NCI-H187 treated with DMSO at 0.1 percent for 48 hours (cell line): ENCODE data around the gene AHRR.
"Not testable (repeated sequence)": the region's sequence is repeated elsewhere in the genome, so short reads cannot be mapped to it uniquely, and the experiment has no call there.

ENCODE experiments used
- DNase-seq: peaks from one replicate; lab custom pipeline; 2025; lab: John Stamatoyannopoulos, UW

Gene AHRR

DNA sequence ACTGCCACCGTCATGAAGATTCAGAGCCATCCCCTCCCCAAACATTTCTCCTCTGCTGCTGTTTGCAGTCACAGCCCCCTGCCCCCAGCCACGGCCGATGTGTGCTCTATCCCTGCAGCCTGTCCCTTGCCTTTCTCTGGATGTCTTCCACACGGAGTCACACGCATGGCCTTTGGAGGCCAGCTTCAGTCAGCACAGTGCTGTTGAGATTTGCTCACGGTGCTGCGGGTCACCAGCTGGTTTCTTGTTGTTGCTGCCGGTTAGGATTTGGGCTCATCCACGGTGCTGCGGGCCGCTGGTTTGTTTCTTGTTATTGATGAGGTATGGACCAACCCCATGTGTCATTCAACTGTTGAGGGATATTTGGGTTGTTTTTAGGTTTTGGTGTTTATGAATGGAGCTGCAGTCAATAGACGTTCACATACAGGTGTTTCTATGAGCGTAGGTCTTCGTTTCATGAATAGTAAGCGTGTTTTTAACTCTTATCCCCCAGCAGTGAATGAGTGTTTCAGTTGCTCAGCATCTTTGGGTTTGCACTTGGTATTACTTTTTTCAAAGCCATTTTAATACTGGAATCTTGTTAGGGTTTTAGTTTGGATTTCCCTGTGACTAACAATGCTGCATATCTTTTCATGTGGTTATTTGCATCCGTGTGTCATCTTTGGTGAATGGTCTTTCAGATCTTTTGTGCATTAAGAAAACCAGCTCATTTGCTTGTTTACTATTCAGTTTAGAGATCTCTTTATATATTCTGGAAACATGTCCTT, 57.6 kb downstream of the AHRR start:
- no peak for DNase-seq

DNA sequence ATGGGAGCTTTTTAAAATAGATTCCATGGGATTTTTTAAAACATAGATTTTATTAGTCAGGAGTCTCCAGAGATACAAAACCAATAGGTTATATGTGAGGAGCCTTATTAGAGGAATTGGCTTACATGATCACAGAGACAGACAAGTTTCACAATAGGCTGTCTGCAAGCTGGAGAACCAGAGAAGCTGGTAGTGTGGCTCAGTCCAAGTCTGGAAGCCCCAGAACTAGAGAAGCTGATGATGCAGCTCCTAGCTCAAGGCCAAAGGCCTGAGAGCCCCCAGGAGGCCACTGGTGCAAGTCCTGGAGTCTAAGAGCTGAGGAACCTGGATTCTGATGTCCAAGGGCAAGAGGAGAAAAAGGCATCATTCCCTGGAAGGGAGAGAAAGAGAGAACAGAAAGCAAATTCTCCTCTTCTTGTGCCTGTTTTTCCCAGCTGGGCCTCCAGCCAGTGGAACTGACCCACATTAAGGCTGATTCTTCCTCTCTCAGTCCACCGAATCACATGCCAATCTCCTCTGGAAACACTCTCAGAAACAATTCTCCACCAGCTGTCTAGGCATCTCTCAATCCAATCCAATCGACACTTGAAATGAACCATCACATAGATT, 59.3 kb downstream of the AHRR start:
- no peak for DNase-seq

DNA sequence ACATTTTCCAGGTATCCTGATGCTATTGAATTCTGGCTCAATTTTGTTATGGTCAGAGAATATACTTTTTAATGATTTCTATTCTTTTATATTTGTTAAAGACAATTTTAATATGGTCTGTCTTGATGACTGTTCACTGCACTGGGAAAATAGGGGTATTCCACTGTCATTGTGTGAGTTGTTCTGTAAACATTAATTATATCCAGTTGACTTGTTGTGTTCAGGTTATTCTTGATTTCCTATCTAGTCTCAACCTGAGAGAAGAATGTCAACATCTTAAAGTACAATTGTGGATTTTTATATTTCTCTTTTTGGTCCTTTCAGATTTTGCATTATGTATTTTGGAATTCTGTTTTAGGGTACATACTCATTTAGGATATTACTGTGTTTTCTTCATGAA, 61.6 kb downstream of the AHRR start:
- DNase-seq, result no peak

DNA sequence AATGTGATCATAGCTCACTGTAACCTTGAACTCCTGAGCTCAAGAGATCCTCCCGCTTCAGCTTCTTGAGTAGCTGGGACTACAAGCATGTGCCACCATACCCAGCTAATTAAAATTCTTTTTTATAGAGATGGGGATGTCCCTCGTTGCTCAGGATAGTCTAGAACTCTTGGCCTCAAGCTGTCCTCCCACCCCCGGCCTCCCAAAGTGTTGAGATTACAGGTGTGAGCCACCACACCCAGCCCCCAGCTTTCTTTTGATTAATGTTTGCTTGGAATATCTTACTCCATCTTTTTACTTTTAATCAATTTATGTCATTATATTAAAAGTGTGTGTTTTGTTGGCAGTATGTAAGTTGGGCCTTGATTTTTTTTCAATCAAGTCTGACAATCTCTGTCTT, 62.1 kb downstream of the AHRR start:
- DNase-seq, result no peak

DNA sequence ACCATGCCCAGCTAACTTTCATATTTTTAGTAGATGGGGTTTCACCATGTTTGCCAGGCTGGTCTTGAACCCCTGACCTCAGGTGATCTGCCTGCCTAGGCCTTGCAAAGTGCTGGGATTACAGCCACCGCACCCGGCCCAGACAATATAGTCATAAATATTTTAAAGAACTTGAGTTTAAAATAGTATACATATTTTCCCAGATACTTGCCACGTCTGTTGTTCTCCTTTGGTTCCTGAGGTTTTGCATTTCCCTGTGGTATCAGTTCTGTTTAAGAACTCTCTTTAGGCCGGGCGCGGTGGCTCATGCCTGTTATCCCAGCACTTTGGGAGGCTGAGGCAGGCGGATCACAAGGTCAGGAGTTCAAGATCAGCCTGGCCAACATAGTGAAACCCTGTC, 63.1 kb downstream of the AHRR start:
- not testable (repeated sequence) for DNase-seq

DNA sequence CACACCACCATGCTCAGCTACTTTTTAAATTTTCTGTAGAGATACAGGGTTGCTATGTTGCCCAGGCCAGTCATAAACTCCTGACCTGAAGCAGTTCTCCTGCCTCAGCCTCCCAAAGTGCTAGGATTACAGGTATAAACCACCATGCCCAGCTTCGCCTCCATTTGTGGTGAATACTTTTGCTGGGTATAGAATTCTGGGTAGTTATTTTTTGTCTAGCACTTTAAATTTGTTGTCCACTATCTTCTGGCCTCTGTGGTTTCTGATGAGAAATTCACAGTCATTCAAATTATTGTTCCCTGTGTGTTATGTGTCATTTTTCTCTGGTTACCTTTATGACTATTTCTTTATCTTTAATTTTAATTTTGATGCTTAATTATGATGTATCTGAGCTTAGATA, 63.8 kb downstream of the AHRR start:
- DNase-seq, result no peak

DNA sequence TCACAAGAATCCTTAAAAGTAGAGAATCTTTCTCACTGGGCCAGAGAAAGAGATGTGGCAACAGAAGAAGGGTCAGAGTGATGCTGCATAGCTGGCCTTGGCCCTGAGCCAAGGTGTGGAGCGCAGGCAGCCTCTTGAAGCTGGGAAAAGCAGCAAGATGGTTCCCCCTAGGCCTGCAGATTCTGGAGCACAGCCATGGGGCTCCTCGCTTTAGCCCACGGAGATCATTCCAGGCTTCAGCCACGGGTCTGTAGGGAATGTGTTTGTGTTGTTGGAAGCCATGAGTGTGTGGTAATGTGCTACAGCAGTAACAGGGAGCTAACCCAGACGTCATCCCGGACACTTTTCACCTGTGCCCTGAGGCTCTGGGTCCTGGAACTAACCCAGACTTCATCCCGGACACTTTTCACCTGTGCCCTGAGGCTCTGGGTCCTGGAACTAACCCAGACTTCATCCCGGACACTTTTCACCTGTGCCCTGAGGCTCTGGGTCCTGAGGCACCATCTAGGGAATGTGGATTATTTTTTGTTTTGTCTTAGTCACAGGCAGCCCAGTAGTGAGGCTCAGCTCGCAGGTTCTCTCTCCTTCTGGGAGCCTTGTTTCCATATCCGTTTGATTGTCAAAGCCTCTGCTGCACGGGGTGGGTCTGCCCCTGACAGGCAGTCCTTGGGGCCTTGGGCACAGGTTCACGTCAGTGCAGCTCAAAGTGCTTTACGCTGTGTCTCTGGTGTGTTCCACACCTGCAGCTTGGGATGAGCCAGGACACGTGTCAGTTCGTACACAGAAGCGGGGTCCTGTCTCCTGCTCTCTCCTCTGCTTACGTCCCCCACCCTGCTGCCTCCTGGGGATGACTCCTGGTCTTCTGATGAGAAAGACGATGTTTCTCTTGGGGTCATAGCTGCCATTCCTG, 65.2 kb downstream of the AHRR start:
- DNase-seq, result no peak

DNA sequence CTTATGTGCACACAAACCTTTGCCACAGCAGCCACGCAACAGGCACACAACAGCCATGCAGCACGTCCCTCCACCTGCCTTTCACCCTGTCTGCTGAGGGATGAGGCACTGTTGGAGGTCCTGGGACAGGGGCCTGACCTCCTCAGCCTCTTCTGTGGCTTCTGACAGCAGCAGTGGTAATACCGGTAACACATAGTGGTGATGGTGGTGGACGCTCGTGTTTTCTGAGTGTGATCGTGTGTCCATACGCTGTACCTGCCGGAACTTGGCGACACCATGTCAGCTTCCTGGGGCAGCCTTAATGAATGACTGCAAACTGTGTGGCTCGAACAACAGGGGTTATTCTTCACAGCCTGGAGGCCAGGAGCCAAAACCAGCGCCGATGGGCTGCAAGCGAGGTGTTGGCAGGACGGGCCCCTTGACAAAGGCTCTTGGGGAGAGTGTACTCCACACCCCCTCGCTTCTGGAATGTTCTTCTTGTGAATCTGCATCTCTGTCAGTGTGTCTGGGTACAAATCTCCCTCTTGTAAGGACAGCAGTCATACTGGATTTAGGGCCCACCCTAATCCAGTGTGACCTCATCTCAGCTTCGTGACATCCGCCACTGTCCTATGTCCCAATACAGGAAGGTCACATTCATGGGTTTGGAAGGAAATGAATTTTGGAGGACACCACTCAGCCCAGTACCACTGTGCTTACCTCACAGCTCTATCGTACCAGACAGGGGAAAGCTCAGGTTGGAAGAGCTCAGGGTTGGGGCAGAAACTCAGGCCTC, 66.2 kb downstream of the AHRR start:
- DNase-seq, result no peak

DNA sequence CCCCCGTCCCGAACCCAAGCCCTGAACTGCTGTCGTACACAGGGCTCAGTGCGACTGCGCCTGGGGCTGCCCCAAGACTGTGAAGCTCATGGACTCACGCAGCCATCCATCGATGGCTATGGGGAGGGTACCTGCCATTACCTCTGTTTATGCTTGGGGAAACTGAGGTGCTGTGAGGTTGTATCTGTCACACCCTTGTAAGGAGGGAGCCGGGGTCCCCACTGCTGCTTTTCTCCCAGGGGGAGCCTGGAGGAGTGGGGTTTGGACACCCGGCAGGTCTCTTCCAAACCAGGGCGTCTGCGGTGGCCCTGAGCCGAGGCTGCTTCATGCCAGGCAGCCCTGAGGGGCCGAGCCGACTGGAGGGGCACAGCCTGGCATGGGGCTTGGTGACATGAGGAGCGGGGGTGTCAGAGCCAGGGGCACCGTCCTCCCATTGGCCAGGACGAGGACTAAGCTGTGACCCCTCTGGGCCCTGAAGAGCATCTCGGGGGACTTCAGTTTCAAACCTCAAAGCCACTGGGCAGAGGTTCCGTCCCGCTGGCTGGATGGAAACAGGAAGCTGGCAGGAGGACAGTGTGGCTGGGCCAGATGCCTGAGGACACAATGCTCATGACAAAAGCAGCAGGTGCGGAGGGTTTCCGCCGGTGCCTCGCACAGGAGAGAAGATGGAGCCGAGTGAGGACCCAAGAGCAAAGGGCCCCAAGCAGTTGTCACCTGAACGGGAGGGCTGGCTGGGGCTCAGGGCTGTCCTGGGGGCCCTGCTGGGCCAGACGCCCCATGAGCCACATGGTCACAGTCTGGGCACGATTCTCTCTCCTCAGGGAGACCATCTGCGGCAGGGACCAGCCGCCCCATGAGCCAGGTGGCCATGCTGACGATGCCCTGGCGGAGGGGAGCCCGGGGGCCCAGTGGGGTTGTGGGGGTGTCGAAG, 67.0 kb downstream of the AHRR start:
- no peak for DNase-seq

DNA sequence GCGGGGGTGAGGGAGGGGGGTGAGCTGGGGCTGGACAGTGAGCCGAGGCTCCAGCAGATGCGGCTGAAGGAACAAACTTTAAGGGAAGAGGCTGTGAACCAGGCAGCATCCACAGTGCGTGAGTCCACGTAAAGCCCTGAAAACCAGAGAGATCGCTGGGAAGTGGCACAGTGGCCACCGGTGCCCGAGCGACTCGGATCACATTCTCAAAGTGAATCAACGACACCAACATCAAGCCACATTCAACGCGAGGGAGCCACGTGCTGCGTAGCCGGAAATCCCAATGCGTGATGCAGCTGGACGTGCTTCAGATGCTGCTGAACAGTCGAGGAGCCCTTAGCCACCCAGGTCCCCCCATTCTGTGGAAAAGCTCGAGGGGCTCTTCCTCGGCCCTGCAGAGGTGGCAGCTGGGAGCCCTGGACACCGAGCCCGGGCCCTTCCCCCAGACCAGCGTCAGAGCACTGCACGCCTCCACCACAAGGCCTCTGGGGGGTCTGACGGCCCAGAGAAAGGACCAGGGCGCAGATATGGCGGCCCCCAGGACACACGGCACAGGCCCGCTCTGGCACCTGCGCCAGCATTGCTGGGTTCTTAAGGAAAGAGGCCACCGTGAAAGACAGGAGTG, 67.8 kb downstream of the AHRR start:
- no peak for DNase-seq

DNA sequence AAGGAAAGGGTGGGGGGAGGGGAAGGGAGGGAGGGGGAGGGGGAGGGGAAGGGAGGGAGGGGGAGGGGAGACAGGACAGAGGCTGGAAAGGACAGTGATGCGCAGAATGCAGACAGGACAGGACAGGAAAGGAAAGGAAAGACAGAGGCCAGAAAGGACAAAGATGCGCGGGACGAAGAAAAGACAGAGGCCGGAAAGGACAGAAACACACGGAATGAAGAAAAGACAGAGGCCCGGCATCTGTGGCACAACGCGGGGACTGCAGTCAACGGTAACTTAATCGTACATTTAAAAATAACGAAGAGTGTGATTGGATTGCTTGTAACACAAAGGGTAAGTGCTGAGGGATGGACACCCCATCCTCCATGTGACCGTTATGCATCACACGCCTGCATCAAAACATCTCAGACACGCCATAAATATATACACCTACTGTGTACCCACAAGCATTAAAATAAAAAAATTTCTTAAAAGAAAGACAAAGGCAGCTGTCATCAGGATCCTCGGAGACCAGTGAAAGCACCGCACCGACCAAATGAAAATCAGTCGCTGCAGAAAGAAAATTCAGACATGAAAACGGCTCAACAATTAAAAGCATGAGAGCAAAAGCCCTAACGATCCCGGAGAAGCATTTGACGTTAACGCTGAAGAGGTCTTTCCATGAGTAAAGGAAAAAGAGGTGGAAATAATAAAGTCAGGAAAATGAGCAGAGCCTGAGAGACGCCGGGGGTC, 68.5 kb downstream of the AHRR start:
- DNase-seq, result no peak

DNA sequence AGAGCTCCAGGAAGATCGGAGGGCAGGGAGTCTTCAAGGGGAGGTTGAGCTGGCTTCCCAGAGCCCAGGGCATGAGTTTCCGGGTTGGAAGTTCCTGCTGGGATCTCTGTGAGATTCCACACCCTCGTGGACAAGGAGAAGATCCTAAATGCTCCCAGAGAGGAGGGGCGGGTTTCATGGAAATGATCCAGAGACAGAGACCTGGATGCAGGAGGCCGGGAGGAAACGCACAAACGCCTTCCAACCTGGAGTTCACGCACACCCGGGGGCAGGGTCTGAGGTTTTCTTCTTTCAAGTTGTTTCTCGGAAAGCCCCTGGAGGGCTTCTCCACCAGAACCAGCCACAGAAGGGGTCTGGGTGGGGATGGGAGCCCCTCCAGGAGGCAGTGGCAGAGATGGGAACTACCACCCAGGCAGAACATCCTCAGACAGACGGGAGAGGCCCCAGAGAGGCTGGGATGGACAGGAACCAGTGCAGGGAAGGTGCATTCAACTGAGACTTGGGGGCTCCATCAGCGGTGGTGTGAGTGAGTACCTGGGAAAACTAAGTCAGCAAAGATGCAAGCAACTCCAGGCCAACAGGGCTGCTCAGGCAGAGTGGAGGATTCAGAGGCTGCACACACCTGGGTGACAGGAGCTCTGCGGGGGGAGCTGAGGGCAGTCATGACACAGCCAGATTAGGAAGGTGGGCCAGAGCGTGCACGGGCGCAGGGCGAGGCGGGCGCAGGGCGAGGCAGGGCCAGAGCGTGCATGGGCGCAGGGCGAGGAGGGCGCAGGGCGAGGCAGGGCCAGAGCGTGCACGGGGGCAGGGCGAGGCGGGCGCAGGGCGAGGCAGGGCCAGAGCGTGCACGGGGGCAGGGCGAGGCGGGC, 69.3 kb downstream of the AHRR start:
- DNase-seq, result no peak

DNA sequence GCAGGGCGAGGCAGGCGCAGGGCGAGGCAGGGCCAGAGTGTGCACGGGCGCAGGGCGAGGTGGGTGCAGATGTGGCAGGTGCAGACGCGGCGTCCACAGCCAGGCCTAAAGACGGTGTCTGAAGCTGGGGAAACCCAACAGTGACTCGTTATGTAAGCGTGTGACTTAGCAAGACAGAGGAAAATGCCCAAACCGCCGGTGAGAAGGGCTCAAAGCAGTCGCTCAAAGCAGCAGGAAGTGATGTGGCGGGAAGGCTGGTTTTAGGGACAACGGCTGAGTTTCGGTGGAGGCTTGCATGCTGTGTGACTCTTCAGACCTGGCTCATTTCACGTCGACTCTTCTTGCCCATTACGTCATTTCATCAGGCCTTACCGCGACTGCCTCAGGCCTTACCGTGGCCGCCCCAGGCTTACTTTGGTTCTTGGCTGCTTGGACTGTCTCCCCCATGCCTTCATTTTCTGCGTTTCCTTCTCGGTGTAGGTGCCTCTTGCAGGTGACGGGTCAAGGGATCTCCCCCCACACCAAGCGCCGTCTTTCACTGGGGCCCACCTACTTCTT, 71.0 kb downstream of the AHRR start:
- no peak for DNase-seq

DNA sequence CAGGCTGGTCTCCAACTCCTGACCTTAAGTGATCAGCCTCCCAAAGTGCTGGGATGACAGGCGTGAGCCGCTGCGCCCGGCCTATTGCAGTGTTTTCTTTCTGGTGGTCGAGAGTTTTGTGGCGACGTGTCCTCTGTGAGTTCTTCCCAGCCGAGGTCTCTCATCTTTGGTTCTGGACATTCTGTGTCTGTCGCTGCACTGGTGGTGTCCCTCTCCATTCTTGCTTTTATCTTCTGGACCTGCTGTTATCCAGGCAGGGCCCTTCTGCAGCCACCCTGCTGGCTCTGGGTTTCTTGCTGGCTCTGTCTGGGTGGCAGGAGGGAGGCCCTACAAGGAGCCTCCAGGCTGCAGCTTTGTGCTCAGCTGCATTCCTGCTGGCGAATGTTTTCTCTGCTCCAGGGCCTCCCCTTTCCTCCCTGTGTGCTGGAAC, 72.3 kb downstream of the AHRR start:
- no peak for DNase-seq

DNA sequence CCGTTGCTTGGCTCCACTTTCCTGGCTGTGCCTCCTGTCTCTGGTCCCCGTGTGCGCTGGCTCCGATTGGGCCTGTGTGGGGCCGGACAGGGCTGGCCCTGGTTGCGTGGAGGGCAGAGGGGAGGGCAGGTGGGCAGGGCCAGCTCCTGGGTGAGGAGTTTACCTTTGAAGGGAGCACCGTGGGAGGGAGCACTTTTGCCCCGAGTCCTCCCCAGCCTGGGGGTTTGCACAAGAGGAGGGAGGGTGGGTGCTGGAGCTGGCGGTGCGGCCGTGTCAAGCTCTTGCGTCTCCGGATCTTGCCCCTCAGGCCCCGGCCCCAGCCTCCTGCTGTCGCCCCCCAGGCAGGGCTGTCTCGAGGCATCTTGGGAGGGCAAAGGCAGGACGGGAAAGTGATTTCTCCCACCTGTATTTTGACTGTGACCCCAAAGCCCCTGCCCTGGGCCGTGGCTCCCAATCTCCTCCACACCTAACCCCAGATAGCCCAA, 73.2 kb downstream of the AHRR start:
- no peak for DNase-seq

DNA sequence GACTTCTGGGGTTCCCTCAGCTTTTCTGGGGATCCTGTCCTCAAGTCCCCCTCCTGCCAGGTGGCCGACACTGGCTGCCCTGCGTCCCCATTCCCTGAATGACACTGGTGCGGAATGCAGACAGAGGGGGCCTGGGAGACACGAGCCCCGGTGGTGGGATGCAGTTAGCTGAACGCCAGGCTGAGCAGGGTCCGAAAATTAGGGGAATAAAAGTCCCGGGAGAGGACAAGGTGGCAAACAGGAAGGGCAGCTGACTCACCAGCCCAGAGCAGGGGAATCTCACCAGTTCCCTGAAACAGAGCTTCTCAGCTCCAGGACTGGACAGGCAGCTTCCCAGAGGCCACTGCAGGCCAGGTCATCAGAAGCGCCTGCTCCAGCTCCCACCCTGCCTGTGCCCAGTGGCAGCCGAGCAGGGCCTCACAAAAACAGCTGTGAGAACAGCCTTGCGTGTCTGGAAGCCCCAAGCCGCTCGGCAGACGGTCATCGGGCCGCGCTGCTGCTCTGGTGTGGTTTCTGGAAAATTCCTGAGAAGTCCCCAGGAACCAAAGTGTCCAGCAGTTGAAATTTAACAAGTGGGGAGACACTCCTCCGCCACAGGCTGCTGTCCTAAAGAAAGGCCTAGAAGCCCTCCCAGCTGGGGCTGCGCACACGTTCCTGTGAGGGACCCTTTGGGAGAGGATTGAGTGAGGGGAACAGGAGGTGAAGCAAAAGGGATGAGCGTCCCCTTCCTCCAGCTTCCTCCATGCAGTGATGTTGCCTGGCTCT, 73.8 kb downstream of the AHRR start:
- DNase-seq, result no peak

DNA sequence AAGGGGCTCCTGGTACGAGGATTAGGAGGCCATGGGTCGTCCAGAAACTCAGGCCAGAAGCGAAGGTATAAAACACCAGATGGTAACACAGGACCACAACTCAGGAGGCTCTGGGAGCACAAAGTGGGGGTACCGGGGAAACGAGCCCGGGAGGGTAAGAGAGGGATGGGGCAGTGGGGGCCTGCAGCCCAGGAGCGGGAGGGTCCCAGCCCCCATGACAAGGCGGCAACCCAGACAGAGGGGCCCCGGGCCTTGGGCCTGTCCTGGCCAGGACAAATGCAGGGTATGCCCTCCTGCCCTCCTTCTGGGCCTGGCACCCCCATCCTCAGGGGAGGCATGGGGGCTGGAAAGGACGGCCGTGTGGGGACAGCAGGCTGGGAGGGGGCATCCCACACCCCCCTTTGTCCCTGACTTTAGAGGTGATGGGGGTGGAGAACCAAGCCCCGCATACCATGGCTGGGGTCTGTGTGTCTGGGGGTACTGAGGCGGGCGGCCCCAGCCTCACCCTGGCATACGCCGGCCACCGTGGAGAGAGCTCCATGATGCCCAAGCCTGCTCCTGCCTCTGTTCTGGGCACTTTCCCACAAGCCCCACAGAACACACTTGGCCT, 74.5 kb downstream of the AHRR start:
- DNase-seq, result no peak
